HepG2 (cell line): ENCODE measurements around the gene TARBP2. TPM values are rescaled to one million over a fixed set of nuclear protein-coding genes. Genes with fewer than 3 reads are reported as not detected.

ENCODE experiments used
- ATAC-seq: fragments of 200-7000 bp; cut with Tn5 transposase; 3 replicates; pipeline ENCODE4 v1.9.1; 2020; ENCODE audit warnings: mild to moderate bottlenecking, moderate library complexity
- BruUV-seq: library from RNA; stranded (reverse); fragments of 400-500 nt; replicated peaks from 2 replicates; lab custom pipeline; 2021; lab: Mats Ljungman, UMichigan
- CTCF ChIA-PET: fragments of 300-600 bp; formaldehyde crosslinking; extraction: SDS; loops from one replicate; lab custom pipeline; 2021; ENCODE audit warnings: low total read pairs, inconsistent platforms, low intra/inter-chr PET ratio; lab: Yijun Ruan, JAX
- POLR2A ChIA-PET: fragments of 350-600 bp; sonication (Branson Sonifier 250); formaldehyde crosslinking; loops from one replicate; lab custom pipeline; 2020; ENCODE audit warnings: antibody characterized with exemption, inconsistent platforms; lab: Yijun Ruan, JAX
- DNase-seq: peaks from one replicate; pipeline ENCODE4 v3.0.0-alpha.2; 2015; ENCODE audit warnings: low spot score
- FAIRE-seq: peaks from 3 replicates; lab custom pipeline; 2011; peaks lifted over from hg19 to GRCh38; lab: Jason Lieb, UNC
- H2AFZ ChIP-seq: one replicate; pipeline ENCODE4 v1.6.1; 2011; ENCODE audit warnings: low read length, inconsistent platforms
- H3K27ac ChIP-seq: fragments of 300-600 bp; 3 replicates; pipeline ENCODE4 v1.8.0; 2011; ENCODE audit warnings: mixed run types, mild to moderate bottlenecking, mixed read lengths, low read length, inconsistent platforms; ENCODE audit not compliant: insufficient read depth; ENCODE audit errors: extremely low read length
- H3K27me3 ChIP-seq, 2 experiments: fragments of 200-600 bp in 1 of 2; 2 replicates in 1 of 2; 3 replicates in 1 of 2; pipeline versions ENCODE4 v1.6.0 to v1.8.0; 2011; ENCODE audit warnings: low read length in 2 of 2, mild to moderate bottlenecking in 2 of 2, moderate library complexity in 2 of 2, inconsistent platforms in 1 of 2; ENCODE audit not compliant: insufficient read depth in 2 of 2, control insufficient read depth in 1 of 2
- H3K36me3 ChIP-seq, 2 experiments: fragments of 200-600 bp in 1 of 2; replicated peaks in 1 of 2; 2 replicates in 1 of 2; 3 replicates in 1 of 2; pipeline versions ENCODE4 v1.5.1 to v1.8.0; 2011; ENCODE audit warnings: low read length in 2 of 2, inconsistent platforms in 1 of 2; ENCODE audit not compliant: insufficient read depth in 2 of 2, control insufficient read depth in 1 of 2
- H3K4me1 ChIP-seq: 2 replicates; pipeline ENCODE4 v1.5.1; 2012; ENCODE audit warnings: low read length, inconsistent platforms; ENCODE audit not compliant: insufficient read depth
- H3K4me2 ChIP-seq: 2 replicates; pipeline ENCODE4 v1.6.0; 2011; ENCODE audit warnings: low read depth, low read length, inconsistent platforms
- H3K4me3 ChIP-seq, 3 experiments: fragments of 200-600 bp in 1 of 3; sonication (generic), shearing (Covaris generic) in 1 of 3; replicated peaks in 1 of 3; 2 replicates each; pipeline ENCODE4 v1.5.1; 2011 to 2016; ENCODE audit warnings: low read length in 3 of 3, inconsistent platforms in 2 of 3, low read depth in 2 of 3, mild to moderate bottlenecking in 2 of 3, control low read depth in 1 of 3, mixed read lengths in 1 of 3; ENCODE audit not compliant: insufficient read depth in 1 of 3
- H3K79me2 ChIP-seq: one replicate; pipeline ENCODE4 v1.6.1; 2011; ENCODE audit warnings: low read length, inconsistent platforms; ENCODE audit not compliant: insufficient read depth
- H3K9ac ChIP-seq: 2 replicates; pipeline ENCODE4 v1.6.0; 2011; ENCODE audit warnings: mild to moderate bottlenecking, low read depth, low read length, inconsistent platforms; ENCODE audit not compliant: insufficient read depth
- H3K9me3 ChIP-seq: 2 replicates; pipeline ENCODE4 v1.5.1; 2012; ENCODE audit warnings: mild to moderate bottlenecking, low read length
- H4K20me1 ChIP-seq: 2 replicates; pipeline ENCODE4 v1.6.0; 2011; ENCODE audit warnings: inconsistent platforms, mild to moderate bottlenecking, low read length, moderate library complexity; ENCODE audit not compliant: insufficient read depth
- ELF1 ChIP-seq: sonication (generic); formaldehyde crosslinking; IDR thresholded peaks from 2 replicates; pipeline ENCODE4 v1.4.0; 2020; ENCODE audit warnings: missing genetic modification reagents
- FOXJ3 ChIP-seq: sonication (generic); formaldehyde crosslinking; IDR thresholded peaks from 2 replicates; pipeline ENCODE4 v1.4.0; 2020; ENCODE audit warnings: missing genetic modification reagents, mild to moderate bottlenecking, borderline replicate concordance
- GABPB1 ChIP-seq: IDR thresholded peaks from 2 replicates; pipeline ENCODE4 v1.6.1; 2016; ENCODE audit warnings: mild to moderate bottlenecking, missing genetic modification reagents, moderate library complexity, missing compliant biosample characterization
- HCFC1 ChIP-seq: fragments of 150-350 bp; IDR thresholded peaks from 2 replicates; pipeline ENCODE4 v1.6.1; 2014; ENCODE audit warnings: low read depth, low read length
- NCOR1 ChIP-seq: fragments of 200-600 bp; sonication (generic); IDR thresholded peaks from 2 replicates; pipeline ENCODE4 v1.7.0; 2017; ENCODE audit warnings: antibody characterized with exemption, low read length, borderline replicate concordance
- NR2C2 ChIP-seq: sonication (generic); formaldehyde crosslinking; IDR thresholded peaks from 2 replicates; pipeline ENCODE4 v1.4.0; 2020; ENCODE audit warnings: missing genetic modification reagents, mild to moderate bottlenecking, moderate library complexity, borderline replicate concordance
- POLR2G ChIP-seq: fragments of 200-400 bp; formaldehyde crosslinking; IDR thresholded peaks from 2 replicates; pipeline ENCODE4 v1.6.1; 2018; ENCODE audit warnings: mild to moderate bottlenecking, low read depth, low read length, moderate library complexity
- SAFB2 ChIP-seq: sonication (generic); formaldehyde crosslinking; IDR thresholded peaks from 2 replicates; pipeline ENCODE4 v1.5.1; 2020; ENCODE audit warnings: missing genetic modification reagents, low read depth, mild to moderate bottlenecking, borderline replicate concordance
- TBX2 ChIP-seq: sonication (generic); formaldehyde crosslinking; IDR thresholded peaks from 2 replicates; pipeline ENCODE4 v1.5.0; 2020; ENCODE audit warnings: missing genetic modification reagents, mild to moderate bottlenecking, borderline replicate concordance
- TEAD3 ChIP-seq: optimal IDR thresholded peaks from 2 replicates; pipeline ENCODE3; 2016; ENCODE audit warnings: borderline replicate concordance
- ZNF234 ChIP-seq: sonication (generic); formaldehyde crosslinking; conservative IDR thresholded peaks from 2 replicates; pipeline ENCODE4 v1.5.1; 2020; ENCODE audit warnings: mild to moderate bottlenecking, missing genetic modification reagents
- ZNF496 ChIP-seq: sonication (generic); formaldehyde crosslinking; IDR thresholded peaks from 2 replicates; pipeline ENCODE4 v1.8.1; 2023; ENCODE audit warnings: mild to moderate bottlenecking, moderate library complexity, missing genetic modification reagents; ENCODE audit not compliant: insufficient replicate concordance
- ZNF749 ChIP-seq: sonication (generic); formaldehyde crosslinking; IDR thresholded peaks from 2 replicates; pipeline ENCODE4 v1.8.0; 2022; ENCODE audit warnings: mild to moderate bottlenecking, missing genetic modification reagents, moderate library complexity, borderline replicate concordance
- WGBS: methylation state at CpG from one replicate; pipeline ENCODE4 v1.1.6; 2017; ENCODE audit warnings: low lambda C conversion rate; 5-methylcytosine and 5-hydroxymethylcytosine counted together
- in situ Hi-C: cut with HindIII; loops from 2 replicates; pipeline ENCODE4 v1.10.0; 2017; ENCODE audit warnings: low pct_unique_long_range_greater_than_20kb; ENCODE audit not compliant: extremely low pct_ligation_motif_present
- intact Hi-C: fragments of 100-400 bp; cut with micrococcal nuclease; formaldehyde crosslinking; loops from one replicate; pipeline ENCODE4 v1.10.0; 2022; ENCODE audit not compliant: unreplicated experiment
- polyA plus RNA-seq, 8 experiments: library from polyadenylated mRNA; depleted of rRNA in 3 of 8; stranded (reverse) in 7 of 8; unstranded in 1 of 8; fragments of >200 nt; fragmentation: Illumina TruSeq in 4 of 8; extraction: Trizol in 4 of 8; gene quantifications; 2 replicates each; pipeline versions ENCODE4 v1.2.1 to v1.2.3, GENCODE V29; 2011 to 2016; ENCODE audit warnings: low read depth in 4 of 8, missing spikeins in 1 of 8, mixed read lengths in 1 of 8; ENCODE audit not compliant: insufficient read depth in 1 of 8
- total RNA-seq, 5 experiments: library from RNA; depleted of rRNA; stranded (reverse); fragments of >200 nt; fragmentation: Illumina TruSeq; extraction: Trizol; gene quantifications; 2 replicates each; pipeline ENCODE4 v1.2.3, GENCODE V29; 2016; ENCODE audit warnings: low read depth in 1 of 5
- TF ChIP-seq, protein P1 (sequence below): sonication (generic); formaldehyde crosslinking; conservative IDR thresholded peaks from 2 replicates; pipeline ENCODE4 v1.5.0; 2020; ENCODE audit warnings: missing genetic modification reagents

Gene TARBP2
- total and polyA plus RNA-seq, 2 of the 13 experiments (the other 11 are each of a cell fraction or from before 2014, with no cell fraction given) = 47.0 to 55.5 TPM

DNA sequence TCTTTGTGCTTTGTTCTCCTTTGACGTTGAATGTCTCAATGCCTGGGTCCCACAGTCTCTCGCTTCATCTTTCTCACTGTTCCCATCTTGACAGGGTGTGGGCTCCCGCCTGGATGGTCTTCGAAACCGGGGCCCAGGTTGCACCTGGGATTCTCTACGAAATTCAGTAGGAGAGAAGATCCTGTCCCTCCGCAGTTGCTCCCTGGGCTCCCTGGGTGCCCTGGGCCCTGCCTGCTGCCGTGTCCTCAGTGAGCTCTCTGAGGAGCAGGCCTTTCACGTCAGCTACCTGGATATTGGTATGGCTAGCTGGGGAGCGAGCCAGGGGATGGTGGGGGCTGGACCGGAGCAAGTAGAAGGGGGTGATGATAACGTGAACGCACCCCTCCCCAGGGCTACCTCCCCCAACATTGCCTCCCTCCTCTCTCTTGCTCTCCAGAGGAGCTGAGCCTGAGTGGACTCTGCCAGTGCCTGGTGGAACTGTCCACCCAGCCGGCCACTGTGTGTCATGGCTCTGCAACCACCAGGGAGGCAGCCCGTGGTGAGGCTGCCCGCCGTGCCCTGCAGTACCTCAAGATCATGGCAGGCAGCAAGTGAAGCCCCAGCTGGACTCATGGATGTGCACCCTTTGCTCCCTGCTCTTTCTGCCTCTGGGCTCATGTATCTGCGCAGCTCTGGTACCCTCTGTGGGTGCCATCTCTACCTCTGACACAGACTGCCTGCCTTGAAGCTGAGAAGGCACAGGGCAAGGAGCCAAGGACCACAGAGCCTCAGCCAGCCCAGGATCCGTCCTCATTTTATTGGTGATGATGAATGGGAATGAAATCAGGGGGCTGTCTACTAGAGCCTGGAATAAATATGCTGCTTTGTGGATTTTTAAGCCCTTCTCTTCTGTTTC, 4.7 kb downstream of the TARBP2 start:
- FAIRE-seq = no peak
- no peak overlapping the region for H3K4me2 ChIP-seq
- H3K36me3 ChIP-seq = peaks cover 10 to 23% of the 10 kb centered on the region in 2 experiments; a peak in 4 of 5 replicates
- 96% methylated on average over 14 of the region's 19 CpGs for WGBS
- no peaks in the 10 kb centered on the region for H3K27me3 ChIP-seq
- H3K9ac ChIP-seq = no peak overlapping the region
- POLR2A ChIA-PET = interaction anchor here (1.4 kb wide), 1 partner anchor 185 kb away, joined by 3 read pairs; the partner anchor contains the start of gene AAAS
- H2AFZ ChIP-seq = no peak overlapping the region
- TF ChIP-seq POLR2G (peak; percentile 25; the same call in 1 of the 2 replicates), GABPB1 (CRISPR knock-in tag) (no peak)
- TF ChIP-seq, all 625 proteins: peak for 1
- no peak overlapping the region for H3K27ac ChIP-seq
- H3K79me2 ChIP-seq = peaks cover 16% of the 10 kb centered on the region
- H4K20me1 ChIP-seq = no peaks in the 10 kb centered on the region
- CTCF ChIA-PET = no interaction called here
- intact Hi-C loops = loop anchor here (5.0 kb wide), 1 partner anchor 34 kb away; no protein-coding TSS in a partner anchor
- DNase-seq (no peak), ATAC-seq (no peak)
- in situ Hi-C loops = no loop called here
- BruUV-seq = no TSS peak
- no peaks in the 10 kb centered on the region for H3K9me3 ChIP-seq
- H3K4me1 ChIP-seq = peaks cover 18% of the 10 kb centered on the region
- no peak overlapping the region for H3K4me3 ChIP-seq

- in situ Hi-C loops = no loop called here
- ChIA-PET CTCF (no interaction called here), POLR2A (interaction anchor here (1.4 kb wide), 1 partner anchor 185 kb away, joined by 3 read pairs; the partner anchor contains the start of gene AAAS)
- peaks cover 15% of the 10 kb centered on the region for H3K79me2 ChIP-seq
- no TSS peak for BruUV-seq
- H3K36me3 ChIP-seq = peaks cover 10 to 24% of the 10 kb centered on the region in 2 experiments; a peak in 4 of 5 replicates
- 80% methylated on average over 2 of the region's 2 CpGs for WGBS
- no peaks in the 10 kb centered on the region for H3K9me3 ChIP-seq
- no peak overlapping the region for H2AFZ ChIP-seq
- ATAC-seq (no peak), FAIRE-seq (no peak), DNase-seq (no peak)
- no peak overlapping the region for H3K4me2 ChIP-seq
- H4K20me1 ChIP-seq = no peaks in the 10 kb centered on the region
- intact Hi-C loops = loop anchor here (5.0 kb wide), 1 partner anchor 34 kb away; no protein-coding TSS in a partner anchor
- TF ChIP-seq TEAD3 (CRISPR knock-in tag) = no peak
- TF ChIP-seq NR2C2 (CRISPR knock-in tag) = no peak
- no peak for TF ChIP-seq ZNF234
- no peak for TF ChIP-seq SAFB2 (CRISPR knock-in tag)
- no peak for TF ChIP-seq ELF1
- TF ChIP-seq NCOR1 = no peak
- TF ChIP-seq HCFC1 = no peak
- TF ChIP-seq, protein P1, sequence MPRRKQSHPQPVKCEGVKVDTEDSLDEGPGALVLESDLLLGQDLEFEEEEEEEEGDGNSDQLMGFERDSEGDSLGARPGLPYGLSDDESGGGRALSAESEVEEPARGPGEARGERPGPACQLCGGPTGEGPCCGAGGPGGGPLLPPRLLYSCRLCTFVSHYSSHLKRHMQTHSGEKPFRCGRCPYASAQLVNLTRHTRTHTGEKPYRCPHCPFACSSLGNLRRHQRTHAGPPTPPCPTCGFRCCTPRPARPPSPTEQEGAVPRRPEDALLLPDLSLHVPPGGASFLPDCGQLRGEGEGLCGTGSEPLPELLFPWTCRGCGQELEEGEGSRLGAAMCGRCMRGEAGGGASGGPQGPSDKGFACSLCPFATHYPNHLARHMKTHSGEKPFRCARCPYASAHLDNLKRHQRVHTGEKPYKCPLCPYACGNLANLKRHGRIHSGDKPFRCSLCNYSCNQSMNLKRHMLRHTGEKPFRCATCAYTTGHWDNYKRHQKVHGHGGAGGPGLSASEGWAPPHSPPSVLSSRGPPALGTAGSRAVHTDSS = no peak
- TF ChIP-seq FOXJ3 (CRISPR knock-in tag) = no peak
- TF ChIP-seq ZNF749 (CRISPR knock-in tag) = no peak
- TF ChIP-seq TBX2 = no peak
- no peak for TF ChIP-seq ZNF496 (CRISPR knock-in tag)
- peaks cover 17% of the 10 kb centered on the region for H3K4me1 ChIP-seq
- no peaks in the 10 kb centered on the region for H3K27me3 ChIP-seq
- no peak overlapping the region for H3K9ac ChIP-seq
- no peak overlapping the region for H3K4me3 ChIP-seq
- no peak overlapping the region for H3K27ac ChIP-seq
These were observed 5.3 kb downstream of the TARBP2 start for GRCh38 chr12:53506450-53506785.
